OCI-LY3 (cell line): ENCODE measurements around the gene TJP1.

Experiments used
- CTCF ChIP-seq: fragments of 200-600, 300-600 bp; sonication (generic); IDR thresholded peaks from 2 replicates; pipeline ENCODE4 v1.5.1; 2014; ENCODE audit warnings: antibody characterized with exemption, low read length, low read depth
- EZH2phosphoT487 ChIP-seq: fragments of 200-600 bp; shearing (Covaris generic); IDR thresholded peaks from 2 replicates; pipeline ENCODE4 v1.6.1; 2018; ENCODE audit warnings: antibody characterized with exemption, mixed run types, low read depth

GRCh38 chr15:29704950-29705597 lies 117.2 kb downstream of the TJP1 start:
- TF ChIP-seq CTCF, result no peak
- TF ChIP-seq EZH2phosphoT487, result no peak
